ENCODE measurements around the gene TSSK2.

The TSSK2 gene

DNA sequence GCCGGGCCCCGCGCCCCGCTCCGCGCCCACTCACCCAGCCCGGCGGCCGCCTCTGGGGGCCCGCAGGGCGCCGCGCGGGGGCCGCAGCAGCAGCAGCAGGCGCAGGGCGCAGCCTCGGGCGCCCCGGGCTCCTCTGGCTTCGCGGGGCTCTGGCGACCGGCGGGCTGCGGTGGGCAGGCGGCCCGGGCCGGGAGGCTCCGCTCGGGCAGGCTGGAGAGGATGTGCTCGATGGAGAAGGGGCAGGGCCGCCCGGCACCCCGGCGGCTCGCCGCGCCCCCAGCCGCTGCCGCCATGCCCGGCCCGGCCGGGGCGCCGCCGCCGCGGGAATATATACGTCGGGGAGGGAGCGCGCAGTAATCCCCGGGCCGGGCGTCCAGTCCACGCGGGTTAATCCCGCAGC, 18.9 kb downstream of the TSSK2 start, which contains the start of gene GSC2:
Gene GSC2 (minus strand): TSS at position 302 of the 400 bp plus-strand sequence. CDS start 9 bp downstream, at position 293.
- H3K9me3 ChIP-seq (ENCODE audit: insufficient read depth, low read length), result no peaks in the 10 kb centered on the region
- H3K27me3 ChIP-seq (ENCODE audit: low read length), result no peaks in the 10 kb centered on the region
- H3K9me2 ChIP-seq (replicated peaks; ENCODE audit: insufficient read depth, low read length), result no peaks in the 10 kb centered on the region
- TF ChIP-seq CTCF (IDR thresholded peaks at IDR 0.05; ENCODE audit: insufficient read depth, low read length, poor library complexity, severe bottlenecking), result no peak
- TF ChIP-seq EZH2phosphoT487 (conservative IDR thresholded peaks at IDR 0.05; ENCODE audit: low read length), result no peak
- H2AFZ ChIP-seq (ENCODE audit: low read depth, low read length, severe bottlenecking), result no peak within 1 kb of the TSS
- H3K27ac ChIP-seq (ENCODE audit: low read depth, low read length), result no peak within 1 kb of the TSS
- H3K9ac ChIP-seq (ENCODE audit: low read length), result no peak within 1 kb of the TSS
- no peak within 1 kb of the TSS for H3K4me3 ChIP-seq (ENCODE audit: insufficient read depth, low read length, poor library complexity, severe bottlenecking)
- no peak within 1 kb of the TSS for H3K4me2 ChIP-seq (ENCODE audit: low read depth, low read length, poor library complexity, severe bottlenecking)
- no peaks in the 10 kb centered on the region for H4K20me1 ChIP-seq (ENCODE audit: low read depth, low read length)
- no peaks in the 10 kb centered on the region for H3K79me2 ChIP-seq (ENCODE audit: insufficient read depth, low read length)
- H3K36me3 ChIP-seq (ENCODE audit: low read length), result no peaks in the 10 kb centered on the region
- H3F3A ChIP-seq (ENCODE audit: insufficient read depth), result no peaks in the 10 kb centered on the region

GRCh38 chr22:19150482-19151328, 19.6 kb downstream of the TSSK2 start:
- Histone ChIP-seq H3K27me3 (ENCODE audit: low read length) (no peaks in the 10 kb centered on the region), H3K79me2 (ENCODE audit: insufficient read depth, low read length) (no peaks in the 10 kb centered on the region), H3K27ac (ENCODE audit: low read depth, low read length) (no peak overlapping the region), H3K36me3 (ENCODE audit: low read length) (no peaks in the 10 kb centered on the region), H3K4me2 (ENCODE audit: low read depth, low read length, poor library complexity, severe bottlenecking) (no peak overlapping the region), H2AFZ (ENCODE audit: low read depth, low read length, severe bottlenecking) (no peak overlapping the region), H3K4me3 (ENCODE audit: insufficient read depth, low read length, poor library complexity, severe bottlenecking) (no peak overlapping the region), H3F3A (ENCODE audit: insufficient read depth) (no peaks in the 10 kb centered on the region), H3K9ac (ENCODE audit: low read length) (no peak overlapping the region), H4K20me1 (ENCODE audit: low read depth, low read length) (no peaks in the 10 kb centered on the region), H3K9me3 (ENCODE audit: insufficient read depth, low read length) (no peaks in the 10 kb centered on the region), H3K9me2 (replicated peaks; ENCODE audit: insufficient read depth, low read length) (no peaks in the 10 kb centered on the region)
- TF ChIP-seq CTCF (IDR thresholded peaks at IDR 0.05; ENCODE audit: insufficient read depth, low read length, poor library complexity, severe bottlenecking), result no peak

DNA sequence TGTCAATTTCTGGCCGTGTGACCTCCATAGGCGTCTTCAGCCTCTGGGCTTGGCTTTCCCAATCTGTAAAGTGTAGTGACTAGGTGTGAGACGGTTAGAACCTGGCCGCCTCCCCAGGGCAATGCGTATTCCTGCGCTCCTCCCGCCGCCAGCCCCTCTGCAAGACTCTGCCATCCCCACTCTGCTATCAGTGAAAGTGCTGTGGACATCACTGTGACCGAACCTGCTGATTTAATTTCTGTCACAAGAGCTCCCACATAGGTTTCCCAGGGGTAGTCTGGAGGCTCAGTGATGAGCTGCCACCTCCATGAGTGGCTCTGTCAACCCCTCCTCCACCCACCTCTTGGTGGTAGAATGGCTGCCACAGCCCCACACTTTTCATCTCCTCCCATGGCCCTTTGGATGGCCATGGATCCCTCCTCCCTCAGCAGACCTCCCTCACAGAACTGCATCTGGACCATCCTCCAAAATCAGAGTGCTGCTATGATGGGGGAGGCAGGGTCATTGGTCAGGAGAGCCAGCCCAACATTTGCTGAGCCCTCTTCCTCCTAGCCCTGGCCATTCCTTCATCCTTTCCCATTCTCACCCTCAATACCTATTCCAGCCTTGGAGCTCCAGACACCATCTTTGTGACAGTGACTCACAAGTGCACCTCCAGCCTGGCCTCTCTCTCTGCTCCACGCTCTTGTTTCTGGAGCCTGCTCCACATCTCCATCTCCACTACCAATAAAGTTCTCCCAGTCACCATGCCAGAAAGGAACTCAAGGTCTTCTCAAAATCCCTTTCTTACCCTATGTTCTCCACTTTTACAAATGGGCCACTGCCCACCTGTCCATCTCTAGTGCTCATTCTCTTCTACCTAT, 20.5 kb downstream of the TSSK2 start:
- Histone ChIP-seq H3K9ac (ENCODE audit: low read length) (no peak overlapping the region), H3K9me3 (ENCODE audit: insufficient read depth, low read length) (no peaks in the 10 kb centered on the region), H3K9me2 (replicated peaks; ENCODE audit: insufficient read depth, low read length) (no peaks in the 10 kb centered on the region), H3K36me3 (ENCODE audit: low read length) (no peaks in the 10 kb centered on the region), H2AFZ (ENCODE audit: low read depth, low read length, severe bottlenecking) (no peak overlapping the region), H4K20me1 (ENCODE audit: low read depth, low read length) (no peaks in the 10 kb centered on the region), H3K79me2 (ENCODE audit: insufficient read depth, low read length) (no peaks in the 10 kb centered on the region), H3K27ac (ENCODE audit: low read depth, low read length) (no peak overlapping the region), H3K4me2 (ENCODE audit: low read depth, low read length, poor library complexity, severe bottlenecking) (no peak overlapping the region), H3K27me3 (ENCODE audit: low read length) (no peaks in the 10 kb centered on the region), H3K4me3 (ENCODE audit: insufficient read depth, low read length, poor library complexity, severe bottlenecking) (no peak overlapping the region), H3F3A (ENCODE audit: insufficient read depth) (no peaks in the 10 kb centered on the region)
- TF ChIP-seq CTCF (IDR thresholded peaks at IDR 0.05; ENCODE audit: insufficient read depth, low read length, poor library complexity, severe bottlenecking) (no peak), EZH2phosphoT487 (conservative IDR thresholded peaks at IDR 0.05; ENCODE audit: low read length) (no peak)

All from SU-DHL-6 (cell line).